Adrenal gland (tissue), 12 donors: Measurements from ENCODE around the gene H2BK1. TPM values are rescaled to one million over a fixed set of nuclear protein-coding genes. Genes with fewer than 3 reads are reported as not detected.

Experiments used
- DNase-seq, 7 donors: peaks; one replicate each; pipeline ENCODE4 v3.0.0-alpha.2; 2019 to 2020
- H3K27ac ChIP-seq, 5 donors: fragments of 200-600 bp; sonication (generic) in 4 of 5; 1 replicate in 3 of 5; 2 replicates in 2 of 5; pipeline versions ENCODE4 v1.5.1 to v1.8.0; 2016 to 2020; ENCODE audit warnings: mild to moderate bottlenecking in 1 of 5
- H3K27me3 ChIP-seq: fragments of 200-600 bp; 2 replicates; pipeline ENCODE4 v1.8.0; 2021
- H3K36me3 ChIP-seq, 2 donors: fragments of 200-600 bp; replicated peaks in 1 of 2; 1 replicate in 1 of 2; 2 replicates in 1 of 2; pipeline versions ENCODE4 v1.5.1 to v1.8.0; 2018 to 2022
- H3K4me1 ChIP-seq, 2 donors: fragments of 200-600 bp; replicated peaks in 1 of 2; 1 replicate in 1 of 2; 2 replicates in 1 of 2; pipeline versions ENCODE4 v1.5.1 to v1.8.0; 2018 to 2021
- H3K4me3 ChIP-seq, 4 donors: fragments of 200-600 bp; sonication (generic) in 3 of 4; one replicate each; pipeline ENCODE4 v1.5.1; 2016 to 2018
- H3K9me3 ChIP-seq, 3 donors: fragments of 200-600 bp; sonication (generic) in 1 of 3; replicated peaks in 1 of 3; 1 replicate in 2 of 3; 2 replicates in 1 of 3; pipeline versions ENCODE4 v1.5.1 to v1.8.0; 2016 to 2021
- POLR2A ChIP-seq, 2 donors: fragments of 450-650 bp; IDR thresholded peaks; one replicate each; pipeline ENCODE4 v1.6.1; 2017; ENCODE audit warnings: antibody characterized with exemption in 2 of 2, mild to moderate bottlenecking in 2 of 2, moderate library complexity in 1 of 2
- WGBS, 4 donors: extraction: QIAGEN DNeasy Blood & Tissue Kit in 2 of 4; methylation state at CpG; one replicate each; pipeline versions ENCODE4 v1.1.5 to v1.1.7; 2013 to 2017; 5-methylcytosine and 5-hydroxymethylcytosine counted together
- intact Hi-C, 2 donors: fragments of 100-400 bp; cut with DNase I; formaldehyde crosslinking; loops; one replicate each; pipeline versions ENCODE4 v1.14.1 to v1.15.0; 2022 to 2023
- polyA plus RNA-seq, 3 donors: library from polyadenylated mRNA; stranded (reverse); fragments of 200-250 nt in 2 of 3; fragments of 350-450 nt in 1 of 3; fragmentation: Illumina TruSeq in 1 of 3; extraction: RNeasy Lipid Tissue Mini Kit (QIAGEN cat#74804) in 1 of 3; gene quantifications; one replicate each; pipeline ENCODE4 v1.2.3, GENCODE V29; 2013 to 2014
- total RNA-seq, 9 donors: library from RNA; depleted of rRNA in 4 of 9; stranded (reverse); fragments of >200 nt in 4 of 9; fragments of 120-200 nt in 1 of 9; fragmentation: NEBNext Ultra II Directional in 1 of 9; extraction: Animal tissue kit (Norgen Biotek cat#: 25700) in 1 of 9; gene quantifications; one replicate each; pipeline versions ENCODE4 v1.1.0 to v1.2.4, GENCODE V29; 2013 to 2023
- TF ChIP-seq, protein P1 (sequence below), 6 experiments: fragments of 450-650 bp in 4 of 6; fragments of 200-600 bp in 2 of 6; sonication (generic) in 1 of 6; IDR thresholded peaks; 1 replicate in 5 of 6; 2 replicates in 1 of 6; pipeline versions ENCODE4 v1.5.1 to v1.8.0; 2016 to 2021; ENCODE audit warnings: antibody characterized with exemption in 6 of 6, mild to moderate bottlenecking in 2 of 6, moderate library complexity in 1 of 6
- donor health status: healthy with polysubstance abuse.
- donor health status: Bipolar disorder and iron deficiency.
- donor health status: DM: yes; HTN: yes; CAD: no.
- donor health status: DM: no; HTN: no; CAD: no.
- donor health status: DM: no; HTN: no; CAD: no.
- donor health status: DM: yes; HTN: yes; CAD: no.

Gene H2BK1
- total and polyA plus RNA-seq, 12 donors = not detected

DNA sequence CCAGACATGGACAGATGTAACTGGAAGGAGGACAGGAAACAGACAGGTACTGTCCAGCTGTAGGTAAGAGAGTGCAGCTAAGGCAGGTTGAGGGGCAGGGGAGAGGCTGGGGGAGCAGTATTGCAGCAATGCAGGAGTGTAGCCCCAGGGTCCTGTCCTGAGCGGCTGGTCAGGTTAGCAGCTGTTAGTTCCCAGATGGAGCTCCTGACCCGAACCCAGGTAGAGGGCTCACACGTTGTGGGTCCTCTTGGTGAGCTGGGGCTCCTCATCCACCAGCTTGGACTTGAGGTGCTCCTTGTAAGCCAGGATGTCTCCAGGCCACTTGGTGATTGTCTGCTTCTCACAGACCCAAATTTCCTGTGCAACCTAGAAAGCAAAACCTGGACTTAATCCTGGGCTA, 3.5 kb upstream of the H2BK1 start:
- intact Hi-C loops = no loop called here

GRCh38 chr7:151212626-151213025, 2.3 kb upstream of the H2BK1 start:
- intact Hi-C loops = no loop called here
- H3K36me3 ChIP-seq = peaks cover 0 to 50% of the 10 kb centered on the region in 2 donors
- TF ChIP-seq POLR2A (IDR thresholded peaks at IDR 0.05) = no peak
- TF ChIP-seq, protein P1, sequence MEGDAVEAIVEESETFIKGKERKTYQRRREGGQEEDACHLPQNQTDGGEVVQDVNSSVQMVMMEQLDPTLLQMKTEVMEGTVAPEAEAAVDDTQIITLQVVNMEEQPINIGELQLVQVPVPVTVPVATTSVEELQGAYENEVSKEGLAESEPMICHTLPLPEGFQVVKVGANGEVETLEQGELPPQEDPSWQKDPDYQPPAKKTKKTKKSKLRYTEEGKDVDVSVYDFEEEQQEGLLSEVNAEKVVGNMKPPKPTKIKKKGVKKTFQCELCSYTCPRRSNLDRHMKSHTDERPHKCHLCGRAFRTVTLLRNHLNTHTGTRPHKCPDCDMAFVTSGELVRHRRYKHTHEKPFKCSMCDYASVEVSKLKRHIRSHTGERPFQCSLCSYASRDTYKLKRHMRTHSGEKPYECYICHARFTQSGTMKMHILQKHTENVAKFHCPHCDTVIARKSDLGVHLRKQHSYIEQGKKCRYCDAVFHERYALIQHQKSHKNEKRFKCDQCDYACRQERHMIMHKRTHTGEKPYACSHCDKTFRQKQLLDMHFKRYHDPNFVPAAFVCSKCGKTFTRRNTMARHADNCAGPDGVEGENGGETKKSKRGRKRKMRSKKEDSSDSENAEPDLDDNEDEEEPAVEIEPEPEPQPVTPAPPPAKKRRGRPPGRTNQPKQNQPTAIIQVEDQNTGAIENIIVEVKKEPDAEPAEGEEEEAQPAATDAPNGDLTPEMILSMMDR (IDR thresholded peaks at IDR 0.05) = no peak

More for the DNA sequence above, 3.5 kb upstream of the H2BK1 start:
- no peak overlapping the region for H3K4me3 ChIP-seq
- no peak overlapping the region for H3K27ac ChIP-seq
- DNase-seq = no peak
- WGBS, 4 donors = 80 to 86% (median 86%) methylated on average over 1 to 3 of the region's 3 CpGs; no CpG with 5 or more reads in 1 of the 4 donors
- H3K9me3 ChIP-seq = no peaks in the 10 kb centered on the region
- no peaks in the 10 kb centered on the region for H3K27me3 ChIP-seq
- peaks cover 0 to 62% of the 10 kb centered on the region in 2 donors for H3K36me3 ChIP-seq
- no peaks in the 10 kb centered on the region for H3K4me1 ChIP-seq
- TF ChIP-seq, protein P1 (IDR thresholded peaks at IDR 0.05) = no peak
- no peak for TF ChIP-seq POLR2A (IDR thresholded peaks at IDR 0.05)

DNA sequence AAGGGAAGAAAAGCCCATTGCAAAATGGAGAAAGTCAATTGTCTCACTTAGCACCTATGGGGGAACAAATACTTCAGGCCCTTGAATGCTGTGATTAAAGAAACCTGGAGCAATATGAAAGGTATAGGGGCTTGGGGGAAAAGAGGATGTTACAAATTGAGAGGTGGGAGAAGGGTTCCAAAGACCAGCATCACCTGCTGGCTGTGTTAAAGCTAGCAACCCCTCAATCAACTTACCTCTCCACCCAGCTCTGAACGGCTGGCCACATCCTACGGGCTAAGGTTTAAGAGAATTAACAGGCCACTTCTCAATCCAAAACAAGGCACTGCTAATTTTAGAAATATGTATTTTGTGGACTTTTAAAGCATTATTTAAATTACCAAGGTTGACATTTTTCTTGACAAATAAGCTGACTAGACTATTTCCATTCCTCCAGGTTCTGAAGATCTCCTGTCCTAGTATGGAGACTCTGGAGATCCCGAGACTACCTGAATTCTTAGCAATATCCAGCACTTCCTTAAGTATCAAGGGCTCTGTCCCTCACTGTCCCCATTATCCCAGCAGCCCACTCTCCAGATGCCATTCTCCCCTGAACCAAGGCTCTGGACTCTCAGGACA, 976 bp upstream of the H2BK1 start:
- no peak for TF ChIP-seq POLR2A (IDR thresholded peaks at IDR 0.05)
- TF ChIP-seq, protein P1 (IDR thresholded peaks at IDR 0.05) = no peak
- WGBS, 4 donors = 82 to 98% (median 87%) methylated on average over 3 of the region's 3 CpGs
- no peak overlapping the region for H3K27ac ChIP-seq
- no peak overlapping the region for H3K4me3 ChIP-seq
- H3K27me3 ChIP-seq = no peaks in the 10 kb centered on the region
- no peaks in the 10 kb centered on the region for H3K9me3 ChIP-seq
- no peak for DNase-seq
- H3K36me3 ChIP-seq = peaks cover 0 to 36% of the 10 kb centered on the region in 2 donors
- H3K4me1 ChIP-seq = no peaks in the 10 kb centered on the region
- intact Hi-C loops = no loop called here

More at GRCh38 chr7:151212626-151213025, 2.3 kb upstream of the H2BK1 start:
- no peak for DNase-seq
- Histone ChIP-seq H3K27me3 (no peaks in the 10 kb centered on the region), H3K9me3 (no peaks in the 10 kb centered on the region), H3K4me1 (no peaks in the 10 kb centered on the region), H3K4me3 (no peak overlapping the region), H3K27ac (no peak overlapping the region)
- 84 to 100% (median 88%) methylated on average over 3 to 5 of the region's 5 CpGs for WGBS, 4 donors

GRCh38 chr7:151209588-151209987, 700 bp downstream of the H2BK1 start:
- Histone ChIP-seq H3K4me1 (no peaks in the 10 kb centered on the region), H3K27me3 (no peaks in the 10 kb centered on the region), H3K36me3 (peaks cover 0 to 21% of the 10 kb centered on the region in 2 donors), H3K9me3 (no peaks in the 10 kb centered on the region), H3K27ac (no peak overlapping the region), H3K4me3 (no peak overlapping the region)
- DNase-seq = no peak
- no peak for TF ChIP-seq POLR2A (IDR thresholded peaks at IDR 0.05)
- TF ChIP-seq, protein P1 (IDR thresholded peaks at IDR 0.05) = no peak
- intact Hi-C loops = no loop called here
- 76 to 83% (median 83%) methylated on average over 5 to 6 of the region's 6 CpGs for WGBS, 4 donors
